ENCODE measurements around the gene SLC7A14. TPM values are rescaled to one million over a fixed set of nuclear protein-coding genes. Genes with fewer than 3 reads are reported as not detected.

Gene SLC7A14
- polyA plus RNA-seq, 2 of the 4 experiments (the other 2 are of a cell fraction), result not detected

- no peak overlapping the region for H3K4me2 ChIP-seq
- FAIRE-seq, result no peak
- 25% methylated on average over 2 of the region's 2 CpGs for WGBS (ENCODE audit: missing lambda C conversion rate)
- no peak for ATAC-seq
- no peaks in the 10 kb centered on the region for H3K9me3 ChIP-seq
- TF ChIP-seq ZC3H11A (IDR thresholded peaks at IDR 0.05) (no peak), KDM1A (IDR thresholded peaks at IDR 0.05; ENCODE audit: low read depth) (no peak), CHD2 (IDR thresholded peaks at IDR 0.05; ENCODE audit: low read length, partially characterized antibody) (no peak), RCOR1 (IDR thresholded peaks at IDR 0.05; ENCODE audit: low read depth, low read length) (no peak), HEYL (CRISPR knock-in tag; IDR thresholded peaks at IDR 0.05) (no peak), SREBF2 (IDR thresholded peaks at IDR 0.05) (no peak), CHD4 (IDR thresholded peaks at IDR 0.05; ENCODE audit: borderline replicate concordance) (no peak), HOXB13 (CRISPR knock-in tag; IDR thresholded peaks at IDR 0.05; ENCODE audit: low read depth) (no peak), MAFK (IDR thresholded peaks at IDR 0.05; ENCODE audit: partially characterized antibody) (no peak), NPAS2 (CRISPR knock-in tag; IDR thresholded peaks at IDR 0.05; ENCODE audit: borderline replicate concordance) (no peak), RNF2 (IDR thresholded peaks at IDR 0.05; ENCODE audit: borderline replicate concordance, low read depth) (no peak), SMC3 (IDR thresholded peaks at IDR 0.05) (no peak)
- TF ChIP-seq, protein P1, sequence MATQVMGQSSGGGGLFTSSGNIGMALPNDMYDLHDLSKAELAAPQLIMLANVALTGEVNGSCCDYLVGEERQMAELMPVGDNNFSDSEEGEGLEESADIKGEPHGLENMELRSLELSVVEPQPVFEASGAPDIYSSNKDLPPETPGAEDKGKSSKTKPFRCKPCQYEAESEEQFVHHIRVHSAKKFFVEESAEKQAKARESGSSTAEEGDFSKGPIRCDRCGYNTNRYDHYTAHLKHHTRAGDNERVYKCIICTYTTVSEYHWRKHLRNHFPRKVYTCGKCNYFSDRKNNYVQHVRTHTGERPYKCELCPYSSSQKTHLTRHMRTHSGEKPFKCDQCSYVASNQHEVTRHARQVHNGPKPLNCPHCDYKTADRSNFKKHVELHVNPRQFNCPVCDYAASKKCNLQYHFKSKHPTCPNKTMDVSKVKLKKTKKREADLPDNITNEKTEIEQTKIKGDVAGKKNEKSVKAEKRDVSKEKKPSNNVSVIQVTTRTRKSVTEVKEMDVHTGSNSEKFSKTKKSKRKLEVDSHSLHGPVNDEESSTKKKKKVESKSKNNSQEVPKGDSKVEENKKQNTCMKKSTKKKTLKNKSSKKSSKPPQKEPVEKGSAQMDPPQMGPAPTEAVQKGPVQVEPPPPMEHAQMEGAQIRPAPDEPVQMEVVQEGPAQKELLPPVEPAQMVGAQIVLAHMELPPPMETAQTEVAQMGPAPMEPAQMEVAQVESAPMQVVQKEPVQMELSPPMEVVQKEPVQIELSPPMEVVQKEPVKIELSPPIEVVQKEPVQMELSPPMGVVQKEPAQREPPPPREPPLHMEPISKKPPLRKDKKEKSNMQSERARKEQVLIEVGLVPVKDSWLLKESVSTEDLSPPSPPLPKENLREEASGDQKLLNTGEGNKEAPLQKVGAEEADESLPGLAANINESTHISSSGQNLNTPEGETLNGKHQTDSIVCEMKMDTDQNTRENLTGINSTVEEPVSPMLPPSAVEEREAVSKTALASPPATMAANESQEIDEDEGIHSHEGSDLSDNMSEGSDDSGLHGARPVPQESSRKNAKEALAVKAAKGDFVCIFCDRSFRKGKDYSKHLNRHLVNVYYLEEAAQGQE (IDR thresholded peaks at IDR 0.05), result no peak
- H3K4me1 ChIP-seq, result no peaks in the 10 kb centered on the region
- ChIA-PET POLR2A (no interaction called here), CTCF (interaction anchor here (1.5 to 3.0 kb wide), 2 partner anchors 12 to 246 kb away, joined by 4 to 12 read pairs; no protein-coding TSS in a partner anchor)
- no peak overlapping the region for H3K27ac ChIP-seq
- no peak overlapping the region for H3K4me3 ChIP-seq
- DNase-seq (ENCODE audit: low read depth in 1 of 2, low spot score in 1 of 2), result no peak
Measured at GRCh38 chr3:170564664-170565063, 21.2 kb downstream of the SLC7A14 start.

- Histone ChIP-seq H3K4me2 (no peak overlapping the region), H3K4me3 (no peak overlapping the region), H3K9me3 (no peaks in the 10 kb centered on the region), H3K4me1 (no peaks in the 10 kb centered on the region), H3K27ac (no peak overlapping the region)
- CTCF ChIA-PET, result interaction anchor here (0.6 to 3.0 kb wide), 2 partner anchors 81 to 247 kb away, joined by 3 to 12 read pairs; no protein-coding TSS in a partner anchor
- POLR2A ChIA-PET, result no interaction called here
- ATAC-seq (no peak), FAIRE-seq (no peak), DNase-seq (ENCODE audit: low read depth in 1 of 2, low spot score in 1 of 2) (no peak)
- 63% methylated on average over 7 of the region's 7 CpGs for WGBS (ENCODE audit: missing lambda C conversion rate)
- TF ChIP-seq JUNB (IDR thresholded peaks at IDR 0.05) (no peak), POLR2A (IDR thresholded peaks at IDR 0.05; ENCODE audit: low read length) (no peak), RARB (CRISPR knock-in tag; IDR thresholded peaks at IDR 0.05) (no peak), SREBF2 (IDR thresholded peaks at IDR 0.05) (no peak), RNF2 (IDR thresholded peaks at IDR 0.05; ENCODE audit: borderline replicate concordance, low read depth) (no peak)
Measured at GRCh38 chr3:170563712-170564423, 22.0 kb downstream of the SLC7A14 start.

DNA sequence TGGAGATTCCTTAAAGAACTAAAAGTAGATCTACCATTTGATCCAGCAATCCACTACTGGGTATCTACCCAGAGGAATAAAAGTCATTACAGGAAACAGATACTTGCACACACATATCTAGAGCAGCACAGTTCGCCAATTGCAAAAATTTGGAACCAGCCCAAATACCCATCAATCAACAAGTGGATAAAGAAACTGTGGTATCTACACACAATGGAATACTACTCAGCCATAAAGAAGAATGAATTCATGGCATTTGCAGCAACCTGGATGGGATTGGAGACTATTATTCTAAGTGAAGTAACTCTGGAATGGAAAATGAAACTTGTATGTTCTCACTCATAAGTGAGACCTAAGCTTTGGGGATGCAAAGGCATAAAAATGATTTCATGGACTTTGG is 23.8 kb downstream of the SLC7A14 start:
- no peak for FAIRE-seq
- Histone ChIP-seq H3K27ac (no peak overlapping the region), H3K4me2 (no peak overlapping the region), H3K4me1 (no peaks in the 10 kb centered on the region), H3K9me3 (no peaks in the 10 kb centered on the region), H3K4me3 (no peak overlapping the region)
- DNase-seq (ENCODE audit: low read depth in 1 of 2, low spot score in 1 of 2), result no peak
- ATAC-seq, result no peak
- POLR2A ChIA-PET, result no interaction called here
- 50% methylated on average over 1 of the region's 1 CpG for WGBS (ENCODE audit: missing lambda C conversion rate)
- CTCF ChIA-PET, result interaction anchor here (3.0 kb wide), 1 partner anchor 249 kb away, joined by 12 read pairs; no protein-coding TSS in a partner anchor
- no peak for TF ChIP-seq ESRRA (IDR thresholded peaks at IDR 0.05; ENCODE audit: borderline replicate concordance, low read length)
- no peak for TF ChIP-seq ELK1 (IDR thresholded peaks at IDR 0.05; ENCODE audit: low read depth, low read length)
- TF ChIP-seq FOXS1 (CRISPR knock-in tag; IDR thresholded peaks at IDR 0.05), result no peak
- no peak for TF ChIP-seq GATA3 (IDR thresholded peaks at IDR 0.05; ENCODE audit: borderline replicate concordance)
- TF ChIP-seq MAZ (IDR thresholded peaks at IDR 0.05; ENCODE audit: borderline replicate concordance, low read depth, low read length), result no peak
- TF ChIP-seq PHF8 (IDR thresholded peaks at IDR 0.05; ENCODE audit: borderline replicate concordance, low read depth), result no peak
- TF ChIP-seq NFE2L2 (conservative IDR thresholded peaks at IDR 0.05; ENCODE audit: low read length), result no peak
- TF ChIP-seq JUN (IDR thresholded peaks at IDR 0.05), result no peak
- no peak for TF ChIP-seq EHF (CRISPR knock-in tag; IDR thresholded peaks at IDR 0.05)
- no peak for TF ChIP-seq PBX3 (IDR thresholded peaks at IDR 0.05)
- no peak for TF ChIP-seq RFX5 (IDR thresholded peaks at IDR 0.05)
- no peak for TF ChIP-seq HOXB13 (CRISPR knock-in tag; IDR thresholded peaks at IDR 0.05; ENCODE audit: low read depth)
- TF ChIP-seq POLR2AphosphoS2 (conservative IDR thresholded peaks at IDR 0.05; ENCODE audit: low read length), result no peak
